ENCODE data around the gene LY6G6D. TPM values are rescaled to one million over a fixed set of nuclear protein-coding genes. Genes with fewer than 3 reads are reported as not detected.

The LY6G6D gene
- total and polyA plus RNA-seq, 2 donors (not counting 1 experiment from before 2014, with no cell fraction given) = not detected

DNA sequence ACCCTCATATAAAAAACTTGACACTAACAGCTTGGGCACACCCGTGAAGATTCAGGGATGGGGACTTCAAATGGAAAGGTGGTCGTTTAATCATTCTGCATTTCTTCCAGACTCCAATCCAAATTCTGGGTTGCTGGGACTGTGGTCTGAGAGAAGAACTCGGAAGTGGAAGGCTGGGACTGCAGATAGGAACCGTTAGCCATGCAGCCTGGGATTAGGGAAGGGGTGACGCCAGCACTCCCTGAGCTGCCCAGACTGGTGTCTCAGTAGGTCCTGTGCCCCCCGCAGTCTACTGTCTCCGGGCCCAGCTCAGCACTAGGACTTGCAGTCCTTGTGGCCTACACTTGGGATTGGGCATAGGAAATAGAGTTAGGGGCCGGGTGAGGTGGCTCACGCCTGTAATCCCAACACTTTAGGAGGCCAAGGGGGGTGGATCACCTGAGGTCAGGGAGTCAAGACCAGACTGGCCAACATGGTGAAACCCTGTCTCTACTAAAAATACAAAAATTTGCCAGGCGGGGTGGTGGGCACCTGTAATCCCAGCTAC lies 21.7 kb downstream of the LY6G6D start:
- CTCF ChIA-PET = interaction anchor here (0.6 to 7.8 kb wide), 8 partner anchors 8 to 127 kb away, joined by 3 to 90 read pairs (median 22); partner anchors contain the start of genes DDAH2, LSM2 and NEU1
- peak overlapping the region; percentile 82 for H3K4me2 ChIP-seq (replicated peaks; ENCODE audit: low read depth, low read length, poor library complexity, severe bottlenecking)
- peaks cover 80% of the 10 kb centered on the region for H3K4me1 Mint-ChIP-seq
- H3K27ac ChIP-seq (ENCODE audit: low read length in 2 of 2) = peak overlapping the region; percentile 81 to 96
- H3K27ac Mint-ChIP-seq = peak overlapping the region; percentile 91
- intact Hi-C loops (cut with micrococcal nuclease) = loop anchor here (5.0 to 10.0 kb wide), 5 partner anchors 70 to 458 kb away; partner anchors contain the start of genes CSNK2B, DDX39B, DXO and EHMT2
- H3K79me2 ChIP-seq (ENCODE audit: control insufficient read depth, insufficient read depth, low read length) = peaks cover 57% of the 10 kb centered on the region
- peaks cover 53 to 57% of the 10 kb centered on the region in 2 donors for H3K4me1 ChIP-seq (ENCODE audit: control insufficient read depth in 2 of 2, insufficient read depth in 2 of 2, low read length in 2 of 2)
- peaks cover 7% of the 10 kb centered on the region for H4K20me1 ChIP-seq (ENCODE audit: control insufficient read depth, insufficient read depth, low read length, poor library complexity, severe bottlenecking)
- H3K27me3 ChIP-seq (replicated peaks in 1 of 4; ENCODE audit: control extremely low read depth in 1 of 4, control insufficient read depth in 3 of 4, insufficient read depth in 4 of 4, low read length in 3 of 4) = no peaks in the 10 kb centered on the region
- peaks cover 2 to 25% of the 10 kb centered on the region in 2 experiments for H3K36me3 ChIP-seq (replicated peaks in 1 of 2; ENCODE audit: control extremely low read depth in 1 of 2, control insufficient read depth in 1 of 2, extremely low read depth in 1 of 2, insufficient read depth in 2 of 2, low read length in 1 of 2)
- peak overlapping the region; percentile 63 for H2AFZ ChIP-seq (ENCODE audit: insufficient read depth, low read depth, low read length, poor library complexity, severe bottlenecking)
- ATAC-seq (ENCODE audit: low read depth) = no peak
- peak overlapping the region; percentile 100 for H3K4me3 Mint-ChIP-seq
- TF ChIP-seq EZH2 (IDR thresholded peaks at IDR 0.05; ENCODE audit: borderline replicate concordance, insufficient read depth, low read depth, low read length, poor library complexity, severe bottlenecking) = no peak
- TF ChIP-seq, protein P1, sequence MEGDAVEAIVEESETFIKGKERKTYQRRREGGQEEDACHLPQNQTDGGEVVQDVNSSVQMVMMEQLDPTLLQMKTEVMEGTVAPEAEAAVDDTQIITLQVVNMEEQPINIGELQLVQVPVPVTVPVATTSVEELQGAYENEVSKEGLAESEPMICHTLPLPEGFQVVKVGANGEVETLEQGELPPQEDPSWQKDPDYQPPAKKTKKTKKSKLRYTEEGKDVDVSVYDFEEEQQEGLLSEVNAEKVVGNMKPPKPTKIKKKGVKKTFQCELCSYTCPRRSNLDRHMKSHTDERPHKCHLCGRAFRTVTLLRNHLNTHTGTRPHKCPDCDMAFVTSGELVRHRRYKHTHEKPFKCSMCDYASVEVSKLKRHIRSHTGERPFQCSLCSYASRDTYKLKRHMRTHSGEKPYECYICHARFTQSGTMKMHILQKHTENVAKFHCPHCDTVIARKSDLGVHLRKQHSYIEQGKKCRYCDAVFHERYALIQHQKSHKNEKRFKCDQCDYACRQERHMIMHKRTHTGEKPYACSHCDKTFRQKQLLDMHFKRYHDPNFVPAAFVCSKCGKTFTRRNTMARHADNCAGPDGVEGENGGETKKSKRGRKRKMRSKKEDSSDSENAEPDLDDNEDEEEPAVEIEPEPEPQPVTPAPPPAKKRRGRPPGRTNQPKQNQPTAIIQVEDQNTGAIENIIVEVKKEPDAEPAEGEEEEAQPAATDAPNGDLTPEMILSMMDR (IDR thresholded peaks at IDR 0.05) = no peak
- peak overlapping the region; percentile 91 for H3K9ac ChIP-seq (ENCODE audit: low read length)
- peak overlapping the region; percentile 73 to 99 (median 87) for H3K4me3 ChIP-seq (ENCODE audit: control extremely low read depth in 1 of 5, extremely low read depth in 1 of 5, insufficient read depth in 1 of 5, low read depth in 2 of 5, low read length in 4 of 5)
- 8% methylated on average over 7 of the region's 10 CpGs for WGBS (ENCODE audit: insufficient coverage)
- no peaks in the 10 kb centered on the region for H3K9me3 ChIP-seq (ENCODE audit: control extremely low read depth in 1 of 3, control insufficient read depth in 2 of 3, insufficient read depth in 1 of 3, low read length in 2 of 3)
- POLR2A ChIA-PET = interaction anchor here (0.8 to 3.1 kb wide), 6 partner anchors 9 to 91 kb away, joined by 4 to 16 read pairs (median 5); partner anchors contain the start of genes ABHD16A, BAG6, CSNK2B and HSPA1B
- no peaks in the 10 kb centered on the region for H3K9me3 Mint-ChIP-seq (ENCODE audit: insufficient read depth)
- no peaks in the 10 kb centered on the region for H3K27me3 Mint-ChIP-seq
- peak; percentile 36 for DNase-seq
